ENCODE measurements around the gene HYPK. TPM values are rescaled to one million over a fixed set of nuclear protein-coding genes. Genes with fewer than 3 reads are reported as not detected.
A peak's percentile ranks its signal among the peaks of the same experiment; 100 is the strongest.
"Not testable (repeated sequence)": the region's sequence is repeated elsewhere in the genome, so short reads cannot be mapped to it uniquely, and the experiment has no call there.

HYPK gene
- total and polyA plus RNA-seq, 4 donors, result 7.1 to 24.6 (median 12.8) TPM

DNA sequence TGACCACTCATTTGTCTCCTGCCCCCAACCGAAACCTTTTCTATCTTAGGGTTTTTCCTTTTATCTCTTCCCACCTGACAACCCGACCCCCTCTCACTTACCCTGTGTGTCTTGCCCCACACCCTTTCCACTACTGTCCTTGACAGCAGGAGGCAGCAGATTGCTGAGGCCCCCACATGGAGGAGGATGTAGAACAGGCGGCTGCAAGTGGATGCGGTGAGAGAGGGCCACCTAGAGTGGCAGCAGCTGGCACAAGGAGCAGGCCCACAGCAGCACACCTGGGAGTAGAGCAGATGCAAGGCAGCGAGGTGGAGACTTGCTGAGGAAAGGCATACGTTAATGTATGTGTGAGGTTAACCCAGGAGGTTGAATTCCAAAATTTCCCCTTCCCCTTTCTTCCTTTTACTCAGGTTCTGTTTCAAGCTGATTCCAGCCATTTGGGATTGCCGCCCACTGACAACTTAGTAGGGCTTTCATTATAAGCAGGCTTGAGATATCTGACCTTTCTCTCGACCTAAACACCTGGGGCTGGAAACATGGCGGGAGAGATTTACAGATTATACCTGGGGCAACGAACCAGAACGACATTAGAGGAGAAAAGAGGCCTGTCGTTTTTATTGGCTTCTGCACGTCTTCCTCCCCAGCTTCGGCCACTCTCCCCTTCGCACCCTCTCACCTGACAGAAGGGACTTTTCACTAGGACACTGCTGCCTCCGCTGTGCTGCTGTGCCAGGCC lies 1.0 kb upstream of the HYPK start:
- Histone ChIP-seq H3K4me1 (ENCODE audit: control insufficient read depth in 5 of 5, insufficient read depth in 5 of 5, low read length in 5 of 5) (peaks cover 5 to 27% (median 14%) of the 10 kb centered on the region in 5 donors), H3K36me3 (ENCODE audit: control insufficient read depth in 4 of 4, insufficient read depth in 4 of 4, low read length in 4 of 4) (peaks cover 0 to 48% (median 32%) of the 10 kb centered on the region in 4 donors), H3K9ac (ENCODE audit: insufficient read depth in 1 of 2, low read length in 2 of 2) (no peak overlapping the region), H3K27me3 (ENCODE audit: control insufficient read depth in 3 of 3, insufficient read depth in 3 of 3, low read length in 2 of 3) (no peaks in the 10 kb centered on the region), H3K27ac (ENCODE audit: low read depth in 1 of 2, low read length in 1 of 2) (peak overlapping the region in 1 of 2 donors; percentile 95), H3K9me3 (ENCODE audit: control insufficient read depth in 4 of 4, insufficient read depth in 3 of 4, low read length in 3 of 4) (no peaks in the 10 kb centered on the region), H3K4me3 (no peak overlapping the region)
- TF ChIP-seq, protein P1, sequence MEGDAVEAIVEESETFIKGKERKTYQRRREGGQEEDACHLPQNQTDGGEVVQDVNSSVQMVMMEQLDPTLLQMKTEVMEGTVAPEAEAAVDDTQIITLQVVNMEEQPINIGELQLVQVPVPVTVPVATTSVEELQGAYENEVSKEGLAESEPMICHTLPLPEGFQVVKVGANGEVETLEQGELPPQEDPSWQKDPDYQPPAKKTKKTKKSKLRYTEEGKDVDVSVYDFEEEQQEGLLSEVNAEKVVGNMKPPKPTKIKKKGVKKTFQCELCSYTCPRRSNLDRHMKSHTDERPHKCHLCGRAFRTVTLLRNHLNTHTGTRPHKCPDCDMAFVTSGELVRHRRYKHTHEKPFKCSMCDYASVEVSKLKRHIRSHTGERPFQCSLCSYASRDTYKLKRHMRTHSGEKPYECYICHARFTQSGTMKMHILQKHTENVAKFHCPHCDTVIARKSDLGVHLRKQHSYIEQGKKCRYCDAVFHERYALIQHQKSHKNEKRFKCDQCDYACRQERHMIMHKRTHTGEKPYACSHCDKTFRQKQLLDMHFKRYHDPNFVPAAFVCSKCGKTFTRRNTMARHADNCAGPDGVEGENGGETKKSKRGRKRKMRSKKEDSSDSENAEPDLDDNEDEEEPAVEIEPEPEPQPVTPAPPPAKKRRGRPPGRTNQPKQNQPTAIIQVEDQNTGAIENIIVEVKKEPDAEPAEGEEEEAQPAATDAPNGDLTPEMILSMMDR (IDR thresholded peaks at IDR 0.05; ENCODE audit: control extremely low read depth, extremely low read depth), result no peak
- DNase-seq (no peak), ATAC-seq (ENCODE audit: insufficient read depth, low FRiP score) (no peak)
- 92 to 93% methylated on average over 16 of the region's 16 CpGs for WGBS, 2 donors

DNA sequence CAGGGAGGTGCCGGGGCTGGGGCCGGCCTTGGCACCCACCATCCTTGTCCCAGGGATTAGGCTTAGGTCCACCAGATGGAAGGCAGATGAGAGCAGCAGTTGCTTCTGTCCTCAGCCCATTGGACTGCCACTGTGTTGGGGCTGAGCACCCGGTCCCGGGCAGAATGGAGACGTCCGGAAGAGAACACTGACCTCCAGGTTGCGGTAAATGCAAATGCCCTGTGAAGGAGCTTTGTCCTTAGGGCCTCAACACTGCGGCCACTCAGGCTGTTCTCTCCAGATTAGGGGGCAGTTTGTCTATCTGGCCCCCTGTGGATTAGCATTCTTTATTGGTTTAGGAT lies 484 bp upstream of the HYPK start, which contains the start of gene SERINC4:
TSS of gene SERINC4 (minus strand) at position 276 of the 341 bp plus-strand sequence. CDS start at position 42, 234 bp downstream.
- H3K27ac ChIP-seq (ENCODE audit: low read depth in 1 of 2, low read length in 1 of 2), result peak within 1 kb of the TSS; percentile 73 to 95
- TF ChIP-seq, protein P1 (IDR thresholded peaks at IDR 0.05; ENCODE audit: control extremely low read depth, extremely low read depth), result no peak
- peak within 1 kb of the TSS; percentile 65 to 95 for H3K9ac ChIP-seq (ENCODE audit: insufficient read depth in 1 of 2, low read length in 2 of 2)
- WGBS, 2 donors, result 94 to 97% methylated on average over 8 of the region's 8 CpGs
- H3K4me1 ChIP-seq (ENCODE audit: control insufficient read depth in 5 of 5, insufficient read depth in 5 of 5, low read length in 5 of 5), result peaks cover under 1 to 21% (median 11%) of the 10 kb centered on the region in 5 donors
- peaks cover 5 to 47% (median 31%) of the 10 kb centered on the region in 4 donors for H3K36me3 ChIP-seq (ENCODE audit: control insufficient read depth in 4 of 4, insufficient read depth in 4 of 4, low read length in 4 of 4)
- DNase-seq, result no peak
- no peaks in the 10 kb centered on the region for H3K9me3 ChIP-seq (ENCODE audit: control insufficient read depth in 4 of 4, insufficient read depth in 3 of 4, low read length in 3 of 4)
- no peaks in the 10 kb centered on the region for H3K27me3 ChIP-seq (ENCODE audit: control insufficient read depth in 3 of 3, insufficient read depth in 3 of 3, low read length in 2 of 3)
- H3K4me3 ChIP-seq, result peak within 1 kb of the TSS; percentile 99
- no peak for ATAC-seq (ENCODE audit: insufficient read depth, low FRiP score)

DNA sequence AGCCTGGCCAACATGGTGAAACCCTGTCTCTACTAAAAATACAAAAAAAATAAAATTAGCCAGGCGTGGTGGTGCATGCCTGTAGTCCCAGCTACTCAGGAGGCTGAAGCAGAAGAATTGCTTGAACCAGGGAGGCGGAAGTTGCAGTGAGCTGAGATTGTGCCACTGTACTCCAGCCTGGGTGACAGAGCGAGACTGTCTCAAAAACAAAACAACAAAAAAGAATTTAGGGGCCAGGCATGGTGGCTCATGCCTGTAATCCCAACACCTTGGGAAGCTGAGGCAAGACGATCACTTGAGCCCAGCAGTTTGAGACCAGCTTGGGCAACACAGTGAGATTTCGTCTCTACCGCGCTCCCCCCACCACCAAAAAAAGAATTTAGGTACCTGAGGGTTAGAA lies 2.3 kb downstream of the HYPK start:
- not testable (repeated sequence) for ATAC-seq (ENCODE audit: insufficient read depth, low FRiP score); H3K27me3 ChIP-seq (ENCODE audit: control insufficient read depth in 3 of 3, insufficient read depth in 3 of 3, low read length in 2 of 3); H3K9ac ChIP-seq (ENCODE audit: insufficient read depth in 1 of 2, low read length in 2 of 2); H3K9me3 ChIP-seq (ENCODE audit: control insufficient read depth in 4 of 4, insufficient read depth in 3 of 4, low read length in 3 of 4); H3K4me3 ChIP-seq; DNase-seq; H3K27ac ChIP-seq (ENCODE audit: low read depth in 1 of 2, low read length in 1 of 2)
- Histone ChIP-seq H3K36me3 (ENCODE audit: control insufficient read depth in 4 of 4, insufficient read depth in 4 of 4, low read length in 4 of 4) (peaks cover 22 to 46% (median 36%) of the 10 kb centered on the region in 4 donors), H3K4me1 (ENCODE audit: control insufficient read depth in 5 of 5, insufficient read depth in 5 of 5, low read length in 5 of 5) (peaks cover 0 to 14% (median 8%) of the 10 kb centered on the region in 5 donors)
- 98 to 99% methylated on average over 7 of the region's 7 CpGs for WGBS, 2 donors

DNA sequence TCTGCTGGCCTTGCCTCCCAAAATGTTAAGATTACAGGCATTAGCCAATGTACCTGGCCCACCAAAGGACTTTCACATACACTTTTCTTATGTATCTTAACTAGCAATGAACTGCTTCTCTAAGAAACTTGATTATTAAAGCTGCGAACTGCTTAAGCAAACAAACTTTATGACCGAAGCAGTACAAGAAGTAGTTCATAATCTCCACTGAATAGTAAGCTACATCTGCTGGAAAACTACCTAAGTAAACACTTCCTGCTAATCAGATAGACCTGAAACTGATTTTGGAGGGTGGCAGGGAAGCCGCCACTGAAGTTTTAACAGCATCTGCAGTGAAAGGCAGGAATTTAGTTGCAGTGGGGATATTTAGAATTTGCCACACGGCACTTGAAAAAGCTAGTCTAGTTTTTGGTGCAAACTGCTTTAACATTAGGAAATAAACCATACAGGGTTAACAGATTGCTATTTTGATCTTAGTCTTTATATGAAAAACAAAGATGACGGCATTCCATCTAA lies 8.1 kb downstream of the HYPK start:
- Histone ChIP-seq H3K27ac (ENCODE audit: low read depth in 1 of 2, low read length in 1 of 2) (no peak overlapping the region), H3K4me1 (ENCODE audit: control insufficient read depth in 5 of 5, insufficient read depth in 5 of 5, low read length in 5 of 5) (no peaks in the 10 kb centered on the region), H3K27me3 (ENCODE audit: control insufficient read depth in 3 of 3, insufficient read depth in 3 of 3, low read length in 2 of 3) (no peaks in the 10 kb centered on the region), H3K9me3 (ENCODE audit: control insufficient read depth in 4 of 4, insufficient read depth in 3 of 4, low read length in 3 of 4) (no peaks in the 10 kb centered on the region), H3K36me3 (ENCODE audit: control insufficient read depth in 4 of 4, insufficient read depth in 4 of 4, low read length in 4 of 4) (peaks cover 44 to 60% (median 48%) of the 10 kb centered on the region in 4 donors), H3K9ac (ENCODE audit: insufficient read depth in 1 of 2, low read length in 2 of 2) (no peak overlapping the region), H3K4me3 (no peak overlapping the region)
- WGBS, 2 donors, result 94 to 95% methylated on average over 5 of the region's 5 CpGs
- ATAC-seq (ENCODE audit: insufficient read depth, low FRiP score) (no peak), DNase-seq (no peak)
- TF ChIP-seq, protein P1 (IDR thresholded peaks at IDR 0.05; ENCODE audit: control extremely low read depth, extremely low read depth), result no peak
